Measurements from ENCODE around the gene ATG4D.
"Not testable (repeated sequence)": the region's sequence is repeated elsewhere in the genome, so short reads cannot be mapped to it uniquely, and the experiment has no call there.

Gene ATG4D

GRCh38 chr19:10550336-10550735 is 6.6 kb downstream of the ATG4D start:
- DNase-seq (ENCODE audit: low read depth in 1 of 2, low spot score in 1 of 2): no peak

GRCh38 chr19:10551006-10551405 is 7.3 kb downstream of the ATG4D start:
- not testable (repeated sequence) for DNase-seq (ENCODE audit: low read depth in 1 of 2, low spot score in 1 of 2)

- no peak for DNase-seq (ENCODE audit: low read depth in 1 of 2, low spot score in 1 of 2)
Observed at GRCh38 chr19:10551698-10552301, 8.1 kb downstream of the ATG4D start.

GRCh38 chr19:10552510-10553053 is 8.9 kb downstream of the ATG4D start:
- DNase-seq (ENCODE audit: low read depth in 1 of 2, low spot score in 1 of 2): no peak

- no peak for DNase-seq (ENCODE audit: low read depth in 1 of 2, low spot score in 1 of 2)
Observed at GRCh38 chr19:10553087-10553667, 9.5 kb downstream of the ATG4D start.

- DNase-seq (ENCODE audit: low read depth in 1 of 2, low spot score in 1 of 2): no peak
Observed at GRCh38 chr19:10553943-10554381, 10.3 kb downstream of the ATG4D start.

- no peak for DNase-seq (ENCODE audit: low read depth in 1 of 2, low spot score in 1 of 2)
Observed at GRCh38 chr19:10554760-10555609, 11.3 kb downstream of the ATG4D start.

- DNase-seq (ENCODE audit: low read depth in 1 of 2, low spot score in 1 of 2): no peak
Observed at GRCh38 chr19:10555610-10555973, 11.9 kb downstream of the ATG4D start.

- no peak for DNase-seq (ENCODE audit: low read depth in 1 of 2, low spot score in 1 of 2)
Observed at GRCh38 chr19:10557603-10558197, 14.0 kb downstream of the ATG4D start.

- no peak for DNase-seq (ENCODE audit: low read depth in 1 of 2, low spot score in 1 of 2)
Observed at GRCh38 chr19:10560154-10560553, 16.4 kb downstream of the ATG4D start.

- DNase-seq (ENCODE audit: low read depth in 1 of 2, low spot score in 1 of 2): no peak
Observed at GRCh38 chr19:10562609-10563008, 18.9 kb downstream of the ATG4D start.

GRCh38 chr19:10565028-10565566 is 21.4 kb downstream of the ATG4D start:
- no peak for DNase-seq (ENCODE audit: low read depth in 1 of 2, low spot score in 1 of 2)

GRCh38 chr19:10565567-10566407 is 22.1 kb downstream of the ATG4D start, which contains the start of gene KRI1:
TSS of gene KRI1 (minus strand) at chr19:10566010. CDS start at chr19:10565999, 11 bp downstream.
- DNase-seq (ENCODE audit: low read depth in 1 of 2, low spot score in 1 of 2): peak; percentile 94 to 97

- no peak for DNase-seq (ENCODE audit: low read depth in 1 of 2, low spot score in 1 of 2)
Observed at GRCh38 chr19:10566408-10566657, 22.6 kb downstream of the ATG4D start.

- no peak for DNase-seq (ENCODE audit: low read depth in 1 of 2, low spot score in 1 of 2)
Observed at GRCh38 chr19:10566658-10567410, 23.1 kb downstream of the ATG4D start.

GRCh38 chr19:10567656-10568055 is 24.0 kb downstream of the ATG4D start:
- DNase-seq (ENCODE audit: low read depth in 1 of 2, low spot score in 1 of 2): no peak

- no peak for DNase-seq (ENCODE audit: low read depth in 1 of 2, low spot score in 1 of 2)
Observed at GRCh38 chr19:10568062-10568825, 24.5 kb downstream of the ATG4D start.

- peak; percentile 99 for DNase-seq (ENCODE audit: low read depth in 1 of 2, low spot score in 1 of 2)
Observed at GRCh38 chr19:10568826-10569651, 25.3 kb downstream of the ATG4D start, which contains the start of gene CDKN2D. TSS of gene CDKN2D (minus strand) at chr19:10568979. CDS start at chr19:10568653, 326 bp downstream.

Measured in activated CD4-positive, alpha-beta T cell treated with anti-CD3 and anti-CD28 coated beads, Interleukin-2, amount 50 U/mL, for 24 hours (primary cell).